ENCODE measurements around the gene SCLY. TPM values are rescaled to one million over a fixed set of nuclear protein-coding genes. Genes with fewer than 3 reads are reported as not detected.

The SCLY gene
- total and polyA plus RNA-seq, 2 of the 8 experiments (the other 6 are each of a cell fraction or from before 2014, with no cell fraction given) = 79.0 to 79.5 TPM

- no peak for TF ChIP-seq EP300 (IDR thresholded peaks at IDR 0.05; ENCODE audit: borderline replicate concordance in 1 of 2, low read depth in 2 of 2, low read length in 2 of 2)
- no peak for TF ChIP-seq KDM1A (IDR thresholded peaks at IDR 0.05; ENCODE audit: borderline replicate concordance, low read length)
- no peak for TF ChIP-seq ZNF274 (IDR thresholded peaks at IDR 0.05; ENCODE audit: borderline replicate concordance, extremely low read depth, low read length)
- peak; percentile 68 for TF ChIP-seq BACH1 (IDR thresholded peaks at IDR 0.05; ENCODE audit: low read length)
- 0 out of 4 replicates have a peak, but pooled peaks of 1 of the 2 experiments have one; percentile 2 for TF ChIP-seq RAD21 (IDR thresholded peaks at IDR 0.05 in 1 of 2, conservative IDR thresholded peaks at IDR 0.05 in 1 of 2; ENCODE audit: low read depth in 2 of 2, low read length in 2 of 2)
- peak; percentile 95 for TF ChIP-seq PHF8 (conservative IDR thresholded peaks at IDR 0.05; ENCODE audit: low read depth, low read length)
- no peak for TF ChIP-seq CHD7 (IDR thresholded peaks at IDR 0.05; ENCODE audit: insufficient replicate concordance, low read length)
- no peak for TF ChIP-seq JUN (IDR thresholded peaks at IDR 0.05; ENCODE audit: low read depth, low read length)
- no peak for TF ChIP-seq TEAD4 (IDR thresholded peaks at IDR 0.05; ENCODE audit: low read depth, low read length)
- TF ChIP-seq SIX5 (IDR thresholded peaks at IDR 0.05; ENCODE audit: low read depth, low read length) = no peak
Observed at GRCh38 chr2:238060542-238061314, at the start of gene SCLY (continued).
